T-cell (primary cell): ENCODE results near the gene MAP3K10. TPM values are rescaled to one million over a fixed set of nuclear protein-coding genes. Genes with fewer than 3 reads are reported as not detected.
A peak's percentile ranks its signal among the peaks of the same experiment; 100 is the strongest.

ENCODE experiments used
- ATAC-seq, 4 experiments: fragments of 200-7000 bp in 3 of 4; fragments of 150-1000 bp in 1 of 4; cut with Tn5 transposase; replicated peaks in 1 of 4; 1 replicate in 3 of 4; 2 replicates in 1 of 4; pipeline ENCODE4 v1.10.0; 2021; ENCODE audit warnings: moderate library complexity in 3 of 4, mild to moderate bottlenecking in 2 of 4, moderate number of reproducible peaks in 1 of 4
- CTCF ChIA-PET, 2 donors: fragments of 300-600 bp; sonication (Branson Sonifier 250); formaldehyde crosslinking; loops; one replicate each; lab custom pipeline; 2022; ENCODE audit warnings: antibody characterized with exemption in 2 of 2; lab: Charles Lee
- POLR2A ChIA-PET, 2 donors: fragments of 300-600 bp; sonication (Branson Sonifier 250); formaldehyde crosslinking; loops; one replicate each; lab custom pipeline; 2022; ENCODE audit warnings: antibody characterized with exemption in 2 of 2; lab: Charles Lee
- DNase-seq, 35 experiments: peaks; one replicate each; pipeline versions ENCODE4 v3.0.0 to v3.0.0-alpha.2; 2013 to 2023
- H3K27ac ChIP-seq: one replicate; pipeline ENCODE4 v1.5.1; 2013; ENCODE audit warnings: low read length
- H3K27me3 ChIP-seq, 2 experiments: replicated peaks in 1 of 2; 1 replicate in 1 of 2; 2 replicates in 1 of 2; pipeline versions ENCODE4 v1.6.1 to v1.7.0; 2013; ENCODE audit warnings: low read length in 1 of 2, mixed read lengths in 1 of 2; ENCODE audit not compliant: control insufficient read depth in 2 of 2, insufficient read depth in 2 of 2; ENCODE audit errors: extremely low read depth in 1 of 2
- H3K36me3 ChIP-seq, 2 donors: 1 replicate in 1 of 2; 2 replicates in 1 of 2; pipeline versions ENCODE4 v1.6.1 to v1.7.0; 2013; ENCODE audit warnings: low read length in 1 of 2; ENCODE audit not compliant: control insufficient read depth in 2 of 2, insufficient read depth in 1 of 2; ENCODE audit errors: extremely low read depth in 1 of 2
- H3K4me1 ChIP-seq, 2 experiments: 1 replicate in 1 of 2; 2 replicates in 1 of 2; pipeline versions ENCODE4 v1.6.1 to v1.7.0; 2013; ENCODE audit warnings: low read length in 2 of 2, mixed read lengths in 1 of 2; ENCODE audit not compliant: insufficient read depth in 2 of 2, control insufficient read depth in 1 of 2; ENCODE audit errors: extremely low read depth in 1 of 2
- H3K4me3 ChIP-seq, 2 donors: 1 replicate in 1 of 2; 2 replicates in 1 of 2; pipeline versions ENCODE4 v1.5.1 to v1.7.0; 2013; ENCODE audit warnings: mild to moderate bottlenecking in 2 of 2, low read length in 1 of 2, moderate library complexity in 1 of 2; ENCODE audit not compliant: control insufficient read depth in 1 of 2; ENCODE audit errors: extremely low read depth in 1 of 2
- H3K9me3 ChIP-seq: 2 replicates; pipeline ENCODE4 v1.7.0; 2013
- H3K27ac Mint-ChIP-seq, 2 donors: one replicate each; pipeline ENCODE4 v1.8.0; 2020 to 2021; ENCODE audit warnings: mild to moderate bottlenecking in 2 of 2, mixed read lengths in 2 of 2
- H3K27me3 Mint-ChIP-seq, 2 donors: one replicate each; pipeline ENCODE4 v1.8.0; 2021 to 2022; ENCODE audit warnings: mixed read lengths in 2 of 2
- H3K36me3 Mint-ChIP-seq: one replicate; pipeline ENCODE4 v1.8.0; 2021; ENCODE audit warnings: mixed read lengths
- H3K4me1 Mint-ChIP-seq, 3 donors: one replicate each; pipeline ENCODE4 v1.8.0; 2020 to 2022; ENCODE audit warnings: mixed read lengths in 3 of 3, mild to moderate bottlenecking in 1 of 3
- H3K4me3 Mint-ChIP-seq, 3 donors: one replicate each; pipeline ENCODE4 v1.8.0; 2020 to 2022; ENCODE audit warnings: mild to moderate bottlenecking in 3 of 3, mixed read lengths in 3 of 3, moderate library complexity in 3 of 3
- H3K9me3 Mint-ChIP-seq, 3 donors: one replicate each; pipeline ENCODE4 v1.8.0; 2020 to 2022; ENCODE audit warnings: mixed read lengths in 3 of 3
- WGBS: methylation state at CpG from one replicate; pipeline ENCODE4 v1.1.5; 2013; ENCODE audit warnings: missing lambda C conversion rate; ENCODE audit not compliant: insufficient coverage; 5-methylcytosine and 5-hydroxymethylcytosine counted together
- total RNA-seq, 35 experiments: library from RNA in 6 of 35; stranded (reverse) in 6 of 35; fragments of 120-200 nt in 1 of 35; gene quantifications; one replicate each; pipeline versions ENCODE4 v1.2.1 to v1.2.4 and lab custom pipeline; 2013 to 2026

The MAP3K10 gene
- total RNA-seq, 5 donors from 2014 or later (not counting 1 experiment from before 2014, with no cell fraction given): 20.9 to 39.6 (median 33.0) TPM

DNA sequence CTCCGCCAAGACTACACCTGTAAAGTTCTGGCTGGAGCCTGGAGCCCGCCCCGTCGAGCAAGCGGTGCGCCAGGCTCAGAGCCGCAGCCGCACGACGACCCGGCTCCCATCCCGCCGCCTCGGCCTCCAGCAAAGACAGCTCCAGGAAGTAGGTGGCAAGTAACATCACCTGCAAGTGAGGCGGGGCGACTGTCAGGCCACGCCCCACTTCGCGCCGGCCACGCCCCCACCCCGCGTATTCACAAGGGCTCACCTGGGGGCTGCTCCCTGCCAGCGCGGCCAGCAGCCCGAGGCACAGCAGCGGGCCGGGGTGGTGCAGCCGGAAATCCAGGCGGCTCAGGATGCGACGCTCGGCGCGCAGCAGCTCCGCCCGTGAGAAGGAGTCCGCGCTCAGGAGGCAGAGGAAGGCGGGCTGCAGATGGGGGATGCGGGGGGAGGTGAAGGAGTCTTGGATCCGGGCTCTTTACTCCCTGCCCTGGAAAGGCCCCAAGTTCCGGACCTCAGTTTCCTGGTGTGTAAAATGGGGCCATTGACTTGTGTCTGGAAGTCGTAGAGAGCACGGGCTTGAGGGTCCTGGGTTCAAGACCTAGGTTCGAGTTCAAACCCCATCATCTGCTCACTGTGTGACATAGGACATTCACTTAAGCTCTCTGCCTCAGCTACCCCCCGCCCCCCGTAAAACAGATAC is 32.1 kb downstream of the MAP3K10 start:
- CTCF ChIA-PET: interaction anchor here in 1 of 2 donors (0.6 kb wide), 1 partner anchor 44 kb away, joined by 5 read pairs; no protein-coding TSS in a partner anchor
- Histone ChIP-seq H3K36me3 (no peaks in the 10 kb centered on the region), H3K27me3 (peaks cover 10 to 85% of the 10 kb centered on the region in 2 experiments), H3K9me3 (no peaks in the 10 kb centered on the region), H3K4me3 (peak overlapping the region in 1 of 2 donors; percentile 4), H3K4me1 (peaks cover 0 to 29% of the 10 kb centered on the region in 2 experiments), H3K27ac (no peak overlapping the region)
- Mint-ChIP-seq H3K27me3 (peaks cover 54 to 65% of the 10 kb centered on the region in 2 donors), H3K9me3 (peaks cover 0 to 4% (median 0%) of the 10 kb centered on the region in 3 donors), H3K27ac (no peak overlapping the region), H3K4me3 (peak overlapping the region in 1 of 3 donors; percentile 59), H3K4me1 (peaks cover 15 to 30% (median 24%) of the 10 kb centered on the region in 3 donors), H3K36me3 (peaks cover 5% of the 10 kb centered on the region)
- peak in 28 of 35 experiments; percentile 6 to 51 (median 30) for DNase-seq
- peak; percentile 32 to 48 (median 44) for ATAC-seq
- POLR2A ChIA-PET: interaction anchor here in 1 of 2 donors (0.5 kb wide), 1 partner anchor 63 kb away, joined by 7 read pairs; no protein-coding TSS in a partner anchor
- WGBS: 16% methylated on average over 44 of the region's 48 CpGs

- Mint-ChIP-seq H3K27me3 (peaks cover 43 to 52% of the 10 kb centered on the region in 2 donors), H3K27ac (no peak overlapping the region), H3K4me1 (peaks cover 22 to 37% (median 29%) of the 10 kb centered on the region in 3 donors), H3K9me3 (peaks cover 0 to 4% (median 0%) of the 10 kb centered on the region in 3 donors), H3K4me3 (peak overlapping the region in 1 of 3 donors; percentile 59), H3K36me3 (peaks cover 5% of the 10 kb centered on the region)
- H3K36me3 ChIP-seq: no peaks in the 10 kb centered on the region
- H3K27me3 ChIP-seq: peaks cover 5 to 72% of the 10 kb centered on the region in 2 experiments
- H3K4me1 ChIP-seq: peaks cover 0 to 27% of the 10 kb centered on the region in 2 experiments
- ChIA-PET CTCF (interaction anchor here in 1 of 2 donors (0.7 kb wide), 1 partner anchor 64 kb away, joined by 6 read pairs; no protein-coding TSS in a partner anchor), POLR2A (no interaction called here)
- no peak overlapping the region for H3K4me3 ChIP-seq
- DNase-seq (no peak), ATAC-seq (no peak)
- no peak overlapping the region for H3K27ac ChIP-seq
- H3K9me3 ChIP-seq: no peaks in the 10 kb centered on the region
- 82% methylated on average over 31 of the region's 32 CpGs for WGBS
Measured at GRCh38 chr19:40224342-40225150, 33.3 kb downstream of the MAP3K10 start.

GRCh38 chr19:40225440-40226305 is 34.4 kb downstream of the MAP3K10 start:
- ChIA-PET POLR2A (no interaction called here), CTCF (no interaction called here)
- no peak overlapping the region for H3K27ac ChIP-seq
- peaks cover 28 to 41% (median 31%) of the 10 kb centered on the region in 3 donors for H3K4me1 Mint-ChIP-seq
- DNase-seq (no peak), ATAC-seq (no peak)
- peaks cover 0 to 27% of the 10 kb centered on the region in 2 experiments for H3K4me1 ChIP-seq
- no peaks in the 10 kb centered on the region for H3K9me3 ChIP-seq
- H3K36me3 ChIP-seq: no peaks in the 10 kb centered on the region
- peaks cover 3 to 64% of the 10 kb centered on the region in 2 experiments for H3K27me3 ChIP-seq
- H3K4me3 ChIP-seq: peak overlapping the region in 1 of 2 donors; percentile 0
- H3K9me3 Mint-ChIP-seq: peaks cover 0 to 4% (median 0%) of the 10 kb centered on the region in 3 donors
- H3K27me3 Mint-ChIP-seq: peaks cover 35 to 43% of the 10 kb centered on the region in 2 donors
- H3K36me3 Mint-ChIP-seq: peaks cover 5% of the 10 kb centered on the region
- H3K27ac Mint-ChIP-seq: peak overlapping the region in 1 of 2 donors; percentile 74
- WGBS: 27% methylated on average over 17 of the region's 21 CpGs
- H3K4me3 Mint-ChIP-seq: peak overlapping the region; percentile 5 to 51 (median 47)

GRCh38 chr19:40228346-40228745 is 37.1 kb downstream of the MAP3K10 start:
- H3K36me3 ChIP-seq: no peaks in the 10 kb centered on the region
- peaks cover 0 to 17% of the 10 kb centered on the region in 2 experiments for H3K4me1 ChIP-seq
- no peaks in the 10 kb centered on the region for H3K9me3 Mint-ChIP-seq
- ATAC-seq (no peak), DNase-seq (no peak)
- H3K27me3 Mint-ChIP-seq: peaks cover 26 to 31% of the 10 kb centered on the region in 2 donors
- peaks cover 24 to 37% (median 24%) of the 10 kb centered on the region in 3 donors for H3K4me1 Mint-ChIP-seq
- H3K4me3 ChIP-seq: no peak overlapping the region
- no peak overlapping the region for H3K27ac Mint-ChIP-seq
- peaks cover 3 to 40% of the 10 kb centered on the region in 2 experiments for H3K27me3 ChIP-seq
- peaks cover 5% of the 10 kb centered on the region for H3K36me3 Mint-ChIP-seq
- H3K9me3 ChIP-seq: no peaks in the 10 kb centered on the region
- 10% methylated on average over 3 of the region's 10 CpGs for WGBS
- no peak overlapping the region for H3K4me3 Mint-ChIP-seq
- ChIA-PET CTCF (interaction anchor here in 1 of 2 donors (0.6 kb wide), 1 partner anchor 1804 kb away, joined by 3 read pairs; no protein-coding TSS in a partner anchor), POLR2A (no interaction called here)
- H3K27ac ChIP-seq: no peak overlapping the region

DNA sequence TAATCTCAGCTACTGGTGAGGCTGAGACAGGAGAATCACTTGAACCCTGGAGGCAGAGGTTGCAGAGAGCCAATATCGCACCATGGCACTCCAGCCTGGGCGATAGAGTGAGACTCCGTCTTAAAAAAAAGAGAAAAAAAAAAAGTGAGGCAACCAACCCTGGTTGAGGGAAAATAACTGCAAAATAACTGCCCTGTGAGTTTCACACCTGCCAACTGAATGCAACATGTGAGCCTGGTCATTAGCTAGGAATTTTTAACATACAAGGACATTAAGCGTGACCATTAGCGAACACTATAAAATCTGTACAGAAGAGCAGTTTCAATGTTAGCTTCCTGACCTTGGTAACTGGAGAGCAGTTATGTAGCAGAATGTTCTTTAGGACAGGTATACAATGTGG is 37.6 kb downstream of the MAP3K10 start:
- no peak for ATAC-seq

More for the DNA sequence above, 37.6 kb downstream of the MAP3K10 start:
- no peaks in the 10 kb centered on the region for H3K9me3 ChIP-seq
- H3K27ac Mint-ChIP-seq: no peak overlapping the region
- CTCF ChIA-PET: no interaction called here
- H3K36me3 Mint-ChIP-seq: peaks cover 5% of the 10 kb centered on the region
- peaks cover 0 to 14% of the 10 kb centered on the region in 2 experiments for H3K4me1 ChIP-seq
- POLR2A ChIA-PET: no interaction called here
- 100% methylated on average over 1 of the region's 5 CpGs for WGBS
- H3K27me3 ChIP-seq: peaks cover 3 to 35% of the 10 kb centered on the region in 2 experiments
- no peak overlapping the region for H3K27ac ChIP-seq
- H3K4me3 ChIP-seq: no peak overlapping the region
- no peak for DNase-seq
- H3K9me3 Mint-ChIP-seq: no peaks in the 10 kb centered on the region
- peaks cover 26 to 27% of the 10 kb centered on the region in 2 donors for H3K27me3 Mint-ChIP-seq
- peaks cover 0 to 3% of the 10 kb centered on the region in 2 donors for H3K36me3 ChIP-seq
- peaks cover 24 to 36% (median 24%) of the 10 kb centered on the region in 3 donors for H3K4me1 Mint-ChIP-seq
- H3K4me3 Mint-ChIP-seq: no peak overlapping the region
